H1 (cell line): Measurements from ENCODE around the gene CHN2. TPM values are rescaled to one million over a fixed set of nuclear protein-coding genes. Genes with fewer than 3 reads are reported as not detected.

Source experiments
- JUND ChIP-seq: IDR thresholded peaks from 2 replicates; pipeline ENCODE4 v1.6.1; 2011; ENCODE audit warnings: mild to moderate bottlenecking, improper control_type of control experiment, low read length
- POU5F1 ChIP-seq: IDR thresholded peaks from 2 replicates; pipeline ENCODE4 v1.6.1; 2011; ENCODE audit warnings: low read depth, mild to moderate bottlenecking, low read length, moderate library complexity
- RFX5 ChIP-seq: IDR thresholded peaks from 2 replicates; pipeline ENCODE4 v1.6.1; 2011; ENCODE audit warnings: low read depth, low read length, improper control_type of control experiment, borderline replicate concordance
- SIX5 ChIP-seq: IDR thresholded peaks from 2 replicates; pipeline ENCODE4 v1.6.1; 2011; ENCODE audit warnings: mild to moderate bottlenecking, low read depth, low read length
- SP1 ChIP-seq: IDR thresholded peaks from 2 replicates; pipeline ENCODE4 v1.6.1; 2011; ENCODE audit warnings: low read depth, low read length
- SUZ12 ChIP-seq: fragments of 200-600 bp; sonication (generic); IDR thresholded peaks from 2 replicates; pipeline ENCODE4 v1.6.1; 2012; ENCODE audit warnings: mild to moderate bottlenecking, inconsistent platforms, low read length, moderate library complexity, mixed read lengths
- polyA plus RNA-seq, 7 experiments: library from polyadenylated mRNA; depleted of rRNA in 3 of 7; stranded (reverse) in 5 of 7; unstranded in 2 of 7; fragments of >200 nt in 5 of 7; fragments of 200-250 nt in 2 of 7; gene quantifications; 1 replicate in 5 of 7; 2 replicates in 1 of 7; 4 replicates in 1 of 7; pipeline versions ENCODE4 v1.2.1 to v1.2.3, GENCODE V29; 2011 to 2013; ENCODE audit warnings: missing spikeins in 2 of 7, mixed read lengths in 2 of 7
- total RNA-seq: library from RNA; stranded (reverse); fragmentation: NEBNext Ultra II Directional; extraction: Animal tissue kit (Norgen Biotek cat#: 25700); gene quantifications from 2 replicates; pipeline ENCODE4 v1.2.1, GENCODE V29; 2021

The CHN2 gene
- total and polyA plus RNA-seq, 2 of the 8 experiments (the other 6 are each of a cell fraction or from before 2014, with no cell fraction given): 2.9 to 4.8 TPM

DNA sequence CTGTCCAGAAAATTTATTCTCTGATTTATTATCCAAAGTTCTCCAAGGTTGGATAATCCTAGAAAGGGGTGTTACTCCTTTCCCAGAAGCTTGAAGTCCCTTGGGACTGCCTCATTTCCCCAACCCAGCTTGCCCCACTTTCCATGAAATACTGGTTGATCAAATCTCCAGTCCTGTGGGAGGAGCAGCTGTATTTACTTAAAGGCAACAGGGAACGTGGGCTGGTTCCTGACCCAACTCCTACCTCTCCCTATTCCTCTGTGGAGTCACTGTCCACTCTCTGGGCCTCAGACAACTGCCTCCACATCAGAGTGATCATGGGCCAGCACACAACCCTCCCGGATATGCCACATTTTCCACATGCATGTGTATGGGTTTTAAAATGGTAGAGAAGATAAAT, 202.8 kb downstream of the CHN2 start (continued):
- TF ChIP-seq SIX5 (no peak), RFX5 (no peak), SUZ12 (no peak), SP1 (no peak), POU5F1 (no peak), JUND (no peak)
